Stomach smooth muscle (tissue), 2 donors: ENCODE measurements around the gene ASTE1.

Experiments used
- H3K27ac ChIP-seq: one replicate; pipeline ENCODE4 v1.7.0; 2013; ENCODE audit warnings: mild to moderate bottlenecking, low read length, inconsistent platforms
- H3K27me3 ChIP-seq, 2 donors: one replicate each; pipeline ENCODE4 v1.7.0; 2013; ENCODE audit warnings: low read length in 2 of 2; ENCODE audit not compliant: insufficient read depth in 2 of 2, control insufficient read depth in 1 of 2
- H3K36me3 ChIP-seq, 2 donors: one replicate each; pipeline ENCODE4 v1.7.0; 2013; ENCODE audit warnings: low read length in 2 of 2; ENCODE audit not compliant: control insufficient read depth in 2 of 2, insufficient read depth in 2 of 2
- H3K4me1 ChIP-seq: one replicate; pipeline ENCODE4 v1.7.0; 2013; ENCODE audit warnings: low read length; ENCODE audit not compliant: control insufficient read depth, insufficient read depth
- H3K4me3 ChIP-seq, 2 donors: one replicate each; pipeline ENCODE4 v1.7.0; 2013; ENCODE audit warnings: low read length in 2 of 2
- H3K9ac ChIP-seq, 2 donors: one replicate each; pipeline ENCODE4 v1.7.0; 2013; ENCODE audit warnings: low read length in 2 of 2, mild to moderate bottlenecking in 1 of 2
- H3K9me3 ChIP-seq, 2 donors: one replicate each; pipeline ENCODE4 v1.7.0; 2013; ENCODE audit warnings: low read length in 2 of 2; ENCODE audit not compliant: control insufficient read depth in 2 of 2
- donor health status: healthy.
- donor health status: Pancreatic carcinoma.

ASTE1 gene

GRCh38 chr3:131008326-131008725, 18.3 kb downstream of the ASTE1 start:
- Histone ChIP-seq H3K27ac (no peak overlapping the region), H3K27me3 (no peaks in the 10 kb centered on the region), H3K36me3 (peaks cover 16 to 21% of the 10 kb centered on the region in 2 donors), H3K9me3 (no peaks in the 10 kb centered on the region), H3K9ac (no peak overlapping the region), H3K4me1 (no peaks in the 10 kb centered on the region), H3K4me3 (no peak overlapping the region)

DNA sequence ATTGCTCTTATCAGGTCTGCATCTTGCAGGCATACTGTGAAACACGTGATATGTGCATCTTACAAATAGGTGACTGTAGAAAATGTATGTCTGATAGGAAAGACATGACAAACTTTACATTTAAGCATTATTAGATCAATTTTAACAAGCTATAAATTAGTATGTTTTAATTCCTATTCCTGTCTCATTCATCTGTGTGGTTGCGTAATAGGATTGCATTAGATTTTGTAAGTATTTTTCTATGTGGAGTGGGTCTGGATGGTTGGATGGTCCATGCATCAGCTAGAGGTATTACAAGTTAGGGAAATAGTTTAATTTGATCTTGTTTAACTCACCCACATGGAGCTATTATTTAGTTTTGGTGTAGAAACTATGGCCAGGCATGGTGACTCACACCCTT, 18.8 kb downstream of the ASTE1 start:
- Histone ChIP-seq H3K9me3 (no peaks in the 10 kb centered on the region), H3K27ac (no peak overlapping the region), H3K9ac (no peak overlapping the region), H3K4me1 (no peaks in the 10 kb centered on the region), H3K36me3 (peaks cover 16 to 22% of the 10 kb centered on the region in 2 donors), H3K27me3 (no peaks in the 10 kb centered on the region), H3K4me3 (no peak overlapping the region)

DNA sequence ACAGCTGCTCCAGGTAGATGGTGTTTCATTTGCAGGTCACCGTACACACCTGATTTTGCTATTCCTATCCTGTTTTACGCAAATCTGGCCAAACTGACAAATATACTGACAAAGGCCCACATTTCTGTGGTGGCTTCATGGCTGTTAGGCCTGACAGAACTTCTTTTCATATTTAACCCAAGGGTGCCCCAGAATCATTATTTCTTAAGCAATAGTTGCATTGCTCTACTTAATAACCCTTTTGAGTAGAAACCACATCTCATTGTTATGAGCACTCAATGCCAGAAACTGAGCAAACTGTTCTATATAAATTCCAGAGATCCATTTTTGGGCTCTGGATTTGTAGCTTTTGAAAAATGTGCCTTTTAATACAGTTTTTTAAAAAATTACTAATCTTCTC, 19.4 kb downstream of the ASTE1 start:
- Histone ChIP-seq H3K36me3 (peaks cover 16 to 22% of the 10 kb centered on the region in 2 donors), H3K4me3 (no peak overlapping the region), H3K4me1 (no peaks in the 10 kb centered on the region), H3K27me3 (no peaks in the 10 kb centered on the region), H3K9ac (no peak overlapping the region), H3K27ac (no peak overlapping the region), H3K9me3 (no peaks in the 10 kb centered on the region)

DNA sequence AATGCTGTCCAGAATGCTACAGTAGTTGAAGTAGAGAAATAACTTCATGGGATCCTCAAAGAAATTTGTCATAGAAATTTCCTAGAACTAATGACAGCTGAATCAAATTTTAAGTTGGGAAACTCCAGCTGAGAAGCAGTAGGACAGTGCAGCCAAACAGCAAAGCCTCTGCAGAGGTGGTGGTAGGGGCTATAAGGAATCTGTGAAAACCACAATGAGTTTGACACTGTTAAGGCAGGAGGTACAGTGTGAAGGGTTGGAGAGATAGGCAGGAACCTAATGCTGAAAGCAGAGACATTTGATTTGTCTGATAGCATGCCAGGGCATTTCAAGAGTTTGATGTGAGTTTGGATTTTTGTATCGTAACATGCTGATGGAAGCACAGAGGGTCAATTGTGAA, 22.0 kb downstream of the ASTE1 start:
- H3K4me1 ChIP-seq = no peaks in the 10 kb centered on the region
- H3K9ac ChIP-seq = no peak overlapping the region
- no peak overlapping the region for H3K27ac ChIP-seq
- no peak overlapping the region for H3K4me3 ChIP-seq
- no peaks in the 10 kb centered on the region for H3K27me3 ChIP-seq
- peaks cover 11 to 12% of the 10 kb centered on the region in 2 donors for H3K36me3 ChIP-seq
- H3K9me3 ChIP-seq = no peaks in the 10 kb centered on the region

- no peak overlapping the region for H3K4me3 ChIP-seq
- H3K27ac ChIP-seq = no peak overlapping the region
- H3K36me3 ChIP-seq = peaks cover 16 to 29% of the 10 kb centered on the region in 2 donors
These were observed 25.6 kb downstream of the ASTE1 start for GRCh38 chr3:131001071-131001470.

GRCh38 chr3:130997289-130997688, 29.3 kb downstream of the ASTE1 start:
- no peak overlapping the region for H3K27ac ChIP-seq
- H3K4me1 ChIP-seq = no peaks in the 10 kb centered on the region
- H3K9ac ChIP-seq = no peak overlapping the region
- peaks cover 9 to 22% of the 10 kb centered on the region in 2 donors for H3K36me3 ChIP-seq
- no peak overlapping the region for H3K4me3 ChIP-seq
- H3K9me3 ChIP-seq = no peaks in the 10 kb centered on the region
- H3K27me3 ChIP-seq = no peaks in the 10 kb centered on the region

More at GRCh38 chr3:131001071-131001470, 25.6 kb downstream of the ASTE1 start:
- no peaks in the 10 kb centered on the region for H3K9me3 ChIP-seq
- H3K9ac ChIP-seq = no peak overlapping the region
- no peaks in the 10 kb centered on the region for H3K4me1 ChIP-seq
- H3K27me3 ChIP-seq = no peaks in the 10 kb centered on the region

DNA sequence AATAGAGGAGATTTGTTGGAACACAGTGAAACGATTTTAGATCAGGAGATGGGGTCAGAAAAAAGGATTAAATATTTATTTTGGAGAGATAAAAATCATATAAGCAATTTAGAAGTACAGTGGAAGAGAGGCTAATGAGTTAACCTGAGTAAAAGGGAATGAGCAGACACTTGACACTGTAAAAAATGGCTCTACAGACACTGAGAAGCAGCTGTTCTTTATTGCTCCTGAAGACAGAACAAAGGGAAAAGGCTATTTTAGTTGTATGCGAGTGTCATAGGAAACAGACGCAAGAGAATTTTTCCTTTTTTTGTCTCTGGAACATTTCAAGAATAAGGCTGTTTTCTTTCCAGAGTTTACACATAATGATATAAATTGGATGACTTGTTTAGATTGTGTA, 34.3 kb downstream of the ASTE1 start:
- Histone ChIP-seq H3K4me1 (no peaks in the 10 kb centered on the region), H3K9me3 (no peaks in the 10 kb centered on the region), H3K36me3 (peaks cover 7 to 19% of the 10 kb centered on the region in 2 donors), H3K27ac (no peak overlapping the region), H3K9ac (no peak overlapping the region), H3K4me3 (no peak overlapping the region), H3K27me3 (no peaks in the 10 kb centered on the region)

DNA sequence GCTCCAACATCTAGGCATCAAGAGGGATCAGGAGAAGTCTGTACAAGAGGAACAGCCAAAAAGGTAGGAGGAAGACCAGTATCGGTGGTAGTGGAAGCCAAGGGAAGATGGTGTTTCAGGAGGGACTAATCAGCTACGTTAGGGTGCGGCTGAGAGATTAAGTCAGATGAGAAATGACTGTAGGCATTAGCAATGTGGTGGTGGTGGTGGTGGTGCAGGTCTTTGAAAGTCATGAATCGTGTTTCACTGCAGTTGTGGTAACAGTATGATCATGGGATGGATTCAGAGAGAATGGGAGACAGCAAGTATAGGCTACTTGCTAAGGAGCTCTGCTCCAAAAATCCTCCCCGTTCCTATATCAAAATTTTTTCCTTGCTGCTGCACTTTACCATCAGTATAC, 35.5 kb downstream of the ASTE1 start:
- Histone ChIP-seq H3K4me3 (no peak overlapping the region), H3K27ac (no peak overlapping the region), H3K4me1 (no peaks in the 10 kb centered on the region), H3K9me3 (no peaks in the 10 kb centered on the region), H3K36me3 (peaks cover 4 to 13% of the 10 kb centered on the region in 2 donors), H3K27me3 (no peaks in the 10 kb centered on the region), H3K9ac (no peak overlapping the region)

DNA sequence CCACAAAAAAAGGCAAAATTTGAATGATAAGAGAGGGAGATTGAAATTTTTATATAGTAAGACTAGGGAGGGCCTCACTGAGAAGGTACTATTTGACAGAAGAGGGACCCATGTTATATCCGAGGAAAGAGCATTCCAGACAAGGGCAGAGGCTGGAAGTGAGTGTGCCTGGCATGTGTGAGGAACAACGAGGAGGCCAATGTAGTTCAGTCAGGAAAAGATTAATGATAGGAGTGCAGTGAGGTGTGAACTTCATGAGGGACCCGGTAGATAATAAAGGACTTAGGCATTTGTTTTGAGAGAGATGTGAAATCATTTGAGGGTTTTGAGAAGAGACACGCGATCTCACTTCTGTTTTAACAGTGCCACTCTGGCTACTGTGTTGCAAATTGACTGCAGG, 36.3 kb downstream of the ASTE1 start:
- no peaks in the 10 kb centered on the region for H3K27me3 ChIP-seq

GRCh38 chr3:130981469-130981868, 45.2 kb downstream of the ASTE1 start:
- H3K36me3 ChIP-seq = peaks cover 6 to 15% of the 10 kb centered on the region in 2 donors

More for the DNA sequence above, 36.3 kb downstream of the ASTE1 start:
- no peaks in the 10 kb centered on the region for H3K4me1 ChIP-seq
- no peak overlapping the region for H3K4me3 ChIP-seq
- no peaks in the 10 kb centered on the region for H3K9me3 ChIP-seq
- no peak overlapping the region for H3K9ac ChIP-seq
- H3K27ac ChIP-seq = no peak overlapping the region
- H3K36me3 ChIP-seq = peaks cover 4 to 13% of the 10 kb centered on the region in 2 donors

DNA sequence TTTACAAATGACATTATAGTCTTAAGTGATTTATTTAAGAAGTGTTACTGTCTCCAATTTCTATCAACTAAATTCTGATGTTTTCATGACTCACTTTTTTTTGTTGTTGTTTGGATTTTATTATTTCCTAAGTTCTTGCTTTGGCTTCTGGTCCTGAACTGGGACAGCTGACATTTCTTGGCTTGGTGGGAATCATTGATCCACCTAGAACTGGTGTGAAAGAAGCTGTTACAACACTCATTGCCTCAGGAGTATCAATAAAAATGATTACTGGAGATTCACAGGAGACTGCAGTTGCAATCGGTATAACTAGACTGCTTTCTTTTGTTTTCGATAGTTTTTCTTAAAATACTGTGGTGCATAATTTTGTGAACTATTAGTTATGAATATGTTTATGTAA, 47.5 kb downstream of the ASTE1 start:
- no peaks in the 10 kb centered on the region for H3K4me1 ChIP-seq
- H3K27ac ChIP-seq = no peak overlapping the region
- no peak overlapping the region for H3K4me3 ChIP-seq
- H3K27me3 ChIP-seq = no peaks in the 10 kb centered on the region
- no peaks in the 10 kb centered on the region for H3K9me3 ChIP-seq
- peaks cover 14 to 27% of the 10 kb centered on the region in 2 donors for H3K36me3 ChIP-seq
- H3K9ac ChIP-seq = no peak overlapping the region

More at GRCh38 chr3:130981469-130981868, 45.2 kb downstream of the ASTE1 start:
- no peaks in the 10 kb centered on the region for H3K9me3 ChIP-seq
- no peaks in the 10 kb centered on the region for H3K27me3 ChIP-seq
- H3K27ac ChIP-seq = no peak overlapping the region
- H3K4me3 ChIP-seq = no peak overlapping the region
- H3K9ac ChIP-seq = no peak overlapping the region
- no peaks in the 10 kb centered on the region for H3K4me1 ChIP-seq
